CD4-positive, CD25-positive, alpha-beta regulatory T cell (primary cell): Measurements from ENCODE around the gene COQ3. TPM values are rescaled to one million over a fixed set of nuclear protein-coding genes. Genes with fewer than 3 reads are reported as not detected.

ENCODE experiments used
- ATAC-seq, 2 donors: fragments of 150-1000 bp; cut with Tn5 transposase; one replicate each; pipeline ENCODE4 v1.10.0; 2021; ENCODE audit warnings: low read depth in 2 of 2, moderate number of reproducible peaks in 2 of 2, moderate library complexity in 1 of 2
- DNase-seq, 3 donors: peaks; one replicate each; pipeline versions ENCODE4 v3.0.0 to v3.0.0-alpha.2; 2012 to 2022; ENCODE audit warnings: mixed read lengths in 1 of 3
- H3K27ac ChIP-seq: one replicate; pipeline ENCODE4 v1.7.0; 2013; ENCODE audit warnings: mild to moderate bottlenecking, low read length; ENCODE audit not compliant: insufficient read depth, poor library complexity, severe bottlenecking
- H3K27me3 ChIP-seq: one replicate; pipeline ENCODE4 v1.7.0; 2013; ENCODE audit warnings: low read length; ENCODE audit not compliant: control insufficient read depth, insufficient read depth
- H3K36me3 ChIP-seq: one replicate; pipeline ENCODE4 v1.7.0; 2013; ENCODE audit warnings: mild to moderate bottlenecking, low read length, moderate library complexity; ENCODE audit not compliant: control insufficient read depth, insufficient read depth
- H3K4me1 ChIP-seq: 2 replicates; pipeline ENCODE4 v1.7.0; 2013; ENCODE audit warnings: mild to moderate bottlenecking, low read length; ENCODE audit not compliant: insufficient read depth, control insufficient read depth, poor library complexity, severe bottlenecking
- H3K4me3 ChIP-seq: one replicate; pipeline ENCODE4 v1.7.0; 2013; ENCODE audit warnings: low read depth, mild to moderate bottlenecking, low read length, moderate library complexity
- H3K9me3 ChIP-seq, 2 experiments: 1 replicate in 1 of 2; 2 replicates in 1 of 2; pipeline ENCODE4 v1.7.0; 2013; ENCODE audit warnings: low read length in 2 of 2, mild to moderate bottlenecking in 1 of 2, moderate library complexity in 1 of 2; ENCODE audit not compliant: control insufficient read depth in 2 of 2
- H3K27ac Mint-ChIP-seq, 3 donors: one replicate each; pipeline ENCODE4 v1.8.0; 2020 to 2022; ENCODE audit warnings: mild to moderate bottlenecking in 3 of 3, mixed read lengths in 3 of 3, moderate library complexity in 2 of 3
- H3K27me3 Mint-ChIP-seq: one replicate; pipeline ENCODE4 v1.8.0; 2022; ENCODE audit warnings: mild to moderate bottlenecking, mixed read lengths
- H3K36me3 Mint-ChIP-seq: one replicate; pipeline ENCODE4 v1.8.0; 2020; ENCODE audit warnings: mixed read lengths
- H3K4me1 Mint-ChIP-seq, 4 donors: one replicate each; pipeline ENCODE4 v1.8.0; 2020 to 2022; ENCODE audit warnings: mixed read lengths in 4 of 4, mild to moderate bottlenecking in 1 of 4
- H3K4me3 Mint-ChIP-seq, 4 donors: one replicate each; pipeline ENCODE4 v1.8.0; 2020 to 2022; ENCODE audit warnings: mild to moderate bottlenecking in 4 of 4, mixed read lengths in 4 of 4, moderate library complexity in 3 of 4
- H3K9me3 Mint-ChIP-seq, 7 donors: one replicate each; pipeline ENCODE4 v1.8.0; 2020 to 2022; ENCODE audit warnings: mixed read lengths in 7 of 7, mild to moderate bottlenecking in 3 of 7, moderate library complexity in 2 of 7
- polyA plus RNA-seq, 4 donors: library from polyadenylated mRNA; unstranded; fragments of 300-500 nt; fragmentation: Illumina TruSeq; gene quantifications; one replicate each; pipeline ENCODE4 v1.2.3, GENCODE V29; 2021
- total RNA-seq: library from RNA; stranded (reverse); gene quantifications from one replicate; pipeline ENCODE4 v1.2.3, GENCODE V29; 2022

COQ3 gene
- total and polyA plus RNA-seq, 5 donors from 2014 or later, result 1.4 to 8.0 (median 6.6) TPM

GRCh38 chr6:99409672-99410071, 15.7 kb upstream of the COQ3 start:
- Histone ChIP-seq H3K4me3 (no peak overlapping the region), H3K27ac (no peak overlapping the region), H3K27me3 (no peaks in the 10 kb centered on the region), H3K4me1 (peaks cover 9% of the 10 kb centered on the region), H3K9me3 (no peaks in the 10 kb centered on the region), H3K36me3 (peaks cover 93% of the 10 kb centered on the region)
- Mint-ChIP-seq H3K4me3 (no peak overlapping the region), H3K27ac (no peak overlapping the region), H3K9me3 (no peaks in the 10 kb centered on the region), H3K4me1 (peaks cover 25 to 32% (median 29%) of the 10 kb centered on the region in 4 donors), H3K27me3 (no peaks in the 10 kb centered on the region), H3K36me3 (peaks cover 44% of the 10 kb centered on the region)
- no peak for ATAC-seq
- DNase-seq, result no peak

- Mint-ChIP-seq H3K36me3 (peaks cover 45% of the 10 kb centered on the region), H3K27ac (no peak overlapping the region), H3K4me1 (peaks cover 12 to 18% (median 16%) of the 10 kb centered on the region in 4 donors), H3K4me3 (no peak overlapping the region), H3K9me3 (no peaks in the 10 kb centered on the region), H3K27me3 (no peaks in the 10 kb centered on the region)
- no peaks in the 10 kb centered on the region for H3K9me3 ChIP-seq
- no peak for DNase-seq
- no peak overlapping the region for H3K4me3 ChIP-seq
- no peaks in the 10 kb centered on the region for H3K27me3 ChIP-seq
- H3K4me1 ChIP-seq, result peaks cover under 1% of the 10 kb centered on the region
- peaks cover 98% of the 10 kb centered on the region for H3K36me3 ChIP-seq
- H3K27ac ChIP-seq, result no peak overlapping the region
- ATAC-seq, result no peak
Measured at GRCh38 chr6:99407076-99407475, 13.1 kb upstream of the COQ3 start.

GRCh38 chr6:99402448-99402847, 8.5 kb upstream of the COQ3 start:
- Mint-ChIP-seq H3K4me1 (peaks cover 2 to 5% (median 2%) of the 10 kb centered on the region in 4 donors), H3K27me3 (no peaks in the 10 kb centered on the region), H3K4me3 (no peak overlapping the region), H3K9me3 (no peaks in the 10 kb centered on the region), H3K36me3 (peaks cover 40% of the 10 kb centered on the region), H3K27ac (peak overlapping the region in 1 of 3 donors; percentile 13)
- Histone ChIP-seq H3K4me3 (no peak overlapping the region), H3K9me3 (no peaks in the 10 kb centered on the region), H3K27me3 (no peaks in the 10 kb centered on the region), H3K36me3 (peaks cover 84% of the 10 kb centered on the region), H3K27ac (no peak overlapping the region), H3K4me1 (no peaks in the 10 kb centered on the region)
- ATAC-seq (no peak), DNase-seq (no peak)

- Mint-ChIP-seq H3K4me3 (peak overlapping the region in 2 of 4 donors; percentile 38 to 67), H3K36me3 (peaks cover 17% of the 10 kb centered on the region), H3K9me3 (no peaks in the 10 kb centered on the region), H3K4me1 (peaks cover 13 to 20% (median 16%) of the 10 kb centered on the region in 4 donors), H3K27ac (peak overlapping the region in 1 of 3 donors; percentile 86), H3K27me3 (no peaks in the 10 kb centered on the region)
- no peaks in the 10 kb centered on the region for H3K27me3 ChIP-seq
- H3K36me3 ChIP-seq, result peaks cover 32% of the 10 kb centered on the region
- peaks cover 10% of the 10 kb centered on the region for H3K4me1 ChIP-seq
- no peak overlapping the region for H3K4me3 ChIP-seq
- H3K27ac ChIP-seq, result no peak overlapping the region
- no peaks in the 10 kb centered on the region for H3K9me3 ChIP-seq
- DNase-seq, result no peak
- peak in 1 of 2 donors; percentile 14 for ATAC-seq
Measured at GRCh38 chr6:99397287-99397686, 3.3 kb upstream of the COQ3 start.

GRCh38 chr6:99393366-99393697, 663 bp downstream of the COQ3 start:
- peak; percentile 3 to 9 for ATAC-seq
- Histone ChIP-seq H3K27ac (peak overlapping the region; percentile 7), H3K9me3 (no peaks in the 10 kb centered on the region), H3K27me3 (no peaks in the 10 kb centered on the region), H3K36me3 (no peaks in the 10 kb centered on the region), H3K4me3 (peak overlapping the region; percentile 85), H3K4me1 (peaks cover 10% of the 10 kb centered on the region)
- H3K36me3 Mint-ChIP-seq, result no peaks in the 10 kb centered on the region
- peaks cover 0 to 2% (median 0%) of the 10 kb centered on the region in 7 donors for H3K9me3 Mint-ChIP-seq
- no peak for DNase-seq
- H3K27me3 Mint-ChIP-seq, result no peaks in the 10 kb centered on the region
- peaks cover 18 to 22% (median 19%) of the 10 kb centered on the region in 4 donors for H3K4me1 Mint-ChIP-seq
- H3K27ac Mint-ChIP-seq, result peak overlapping the region; percentile 91 to 95 (median 94)
- peak overlapping the region; percentile 93 to 98 (median 96) for H3K4me3 Mint-ChIP-seq

DNA sequence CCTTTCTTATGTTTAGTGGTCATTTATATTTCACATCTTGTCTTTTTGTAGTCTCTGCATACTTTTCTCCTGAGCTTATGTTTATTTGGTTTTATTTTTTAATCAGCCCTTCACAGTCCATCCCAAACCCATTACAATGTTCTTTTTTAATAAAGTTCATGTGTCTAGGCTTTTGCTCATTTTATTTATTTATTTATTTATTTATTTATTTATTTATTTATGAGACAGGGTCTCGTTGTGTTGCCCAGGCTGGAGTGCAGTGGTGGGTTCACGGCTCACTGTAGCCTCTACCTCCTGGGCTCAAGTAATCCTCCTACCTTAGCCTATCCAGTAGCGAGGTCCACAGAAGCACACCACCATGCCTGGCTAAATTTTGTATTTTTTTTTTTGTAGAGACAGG, 3.1 kb downstream of the COQ3 start:
- H3K4me3 Mint-ChIP-seq, result no peak overlapping the region
- no peak overlapping the region for H3K27ac Mint-ChIP-seq
- Histone ChIP-seq H3K27ac (no peak overlapping the region), H3K36me3 (no peaks in the 10 kb centered on the region), H3K27me3 (no peaks in the 10 kb centered on the region), H3K4me1 (peaks cover 10% of the 10 kb centered on the region), H3K9me3 (no peaks in the 10 kb centered on the region), H3K4me3 (no peak overlapping the region)
- no peaks in the 10 kb centered on the region for H3K36me3 Mint-ChIP-seq
- no peaks in the 10 kb centered on the region for H3K27me3 Mint-ChIP-seq
- DNase-seq, result no peak
- H3K4me1 Mint-ChIP-seq, result peaks cover 20 to 30% (median 22%) of the 10 kb centered on the region in 4 donors
- ATAC-seq, result no peak
- peaks cover 0 to 2% (median 0%) of the 10 kb centered on the region in 7 donors for H3K9me3 Mint-ChIP-seq

GRCh38 chr6:99384507-99384906, 9.5 kb downstream of the COQ3 start:
- Histone ChIP-seq H3K36me3 (no peaks in the 10 kb centered on the region), H3K27ac (no peak overlapping the region), H3K4me1 (no peaks in the 10 kb centered on the region), H3K4me3 (no peak overlapping the region), H3K9me3 (no peaks in the 10 kb centered on the region), H3K27me3 (no peaks in the 10 kb centered on the region)
- Mint-ChIP-seq H3K36me3 (peaks cover 10% of the 10 kb centered on the region), H3K4me3 (no peak overlapping the region), H3K27me3 (no peaks in the 10 kb centered on the region), H3K9me3 (no peaks in the 10 kb centered on the region), H3K27ac (no peak overlapping the region), H3K4me1 (peaks cover 0 to 22% (median 2%) of the 10 kb centered on the region in 4 donors)
- no peak for ATAC-seq
- no peak for DNase-seq

DNA sequence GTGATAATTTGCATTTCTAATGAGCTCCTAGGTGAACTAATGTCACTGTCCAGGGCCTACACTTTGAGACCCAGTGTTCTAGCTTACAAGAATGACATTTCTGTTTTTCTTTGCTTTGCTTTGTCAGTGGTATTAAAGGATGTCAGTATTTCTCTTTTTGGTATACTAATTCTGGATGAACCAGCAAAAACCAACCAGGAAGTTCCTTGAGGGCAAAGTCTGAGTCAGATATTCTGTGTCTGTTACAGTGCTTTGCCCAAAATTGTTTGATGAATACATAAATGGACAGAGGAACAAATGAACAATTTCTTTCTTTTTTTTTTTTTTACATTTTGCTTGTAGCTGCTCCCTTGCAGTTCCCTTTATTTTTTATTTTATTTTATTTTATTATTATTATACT, 15.4 kb downstream of the COQ3 start:
- H3K4me3 ChIP-seq, result no peak overlapping the region
- Mint-ChIP-seq H3K27me3 (no peaks in the 10 kb centered on the region), H3K27ac (no peak overlapping the region), H3K4me1 (peaks cover 0 to 6% (median 0%) of the 10 kb centered on the region in 4 donors), H3K36me3 (peaks cover 13% of the 10 kb centered on the region), H3K9me3 (no peaks in the 10 kb centered on the region), H3K4me3 (no peak overlapping the region)
- no peaks in the 10 kb centered on the region for H3K27me3 ChIP-seq
- no peaks in the 10 kb centered on the region for H3K36me3 ChIP-seq
- DNase-seq (no peak), ATAC-seq (no peak)
- H3K4me1 ChIP-seq, result no peaks in the 10 kb centered on the region
- no peak overlapping the region for H3K27ac ChIP-seq
- no peaks in the 10 kb centered on the region for H3K9me3 ChIP-seq
